A549 (cell line): Measurements from ENCODE around the gene WT1. TPM values are rescaled to one million over a fixed set of nuclear protein-coding genes. Genes with fewer than 3 reads are reported as not detected.

Experiments used
- ATAC-seq, 2 experiments: fragments of 200-7000 bp in 1 of 2; fragments of >200 bp in 1 of 2; cut with Nextera tagmentation in 1 of 2; cut with Tn5 transposase in 1 of 2; 3 replicates each; pipeline versions ENCODE4 v1.8.0 to v1.9.1; 2018 to 2020; ENCODE audit warnings: mild to moderate bottlenecking in 1 of 2, moderate library complexity in 1 of 2
- CTCF ChIA-PET: fragments of 300-600 bp; sonication (Branson Sonifier 250); formaldehyde crosslinking; extraction: SDS; loops from one replicate; lab custom pipeline; 2021; ENCODE audit warnings: antibody characterized with exemption, inconsistent platforms; lab: Yijun Ruan, JAX
- POLR2A ChIA-PET: fragments of 350-600 bp; formaldehyde crosslinking; extraction: SDS; loops from one replicate; lab custom pipeline; 2021; ENCODE audit warnings: antibody characterized with exemption, inconsistent platforms; lab: Yijun Ruan, JAX
- DNase-seq, 2 experiments: peaks; one replicate each; pipeline versions ENCODE4 v3.0.0 to v3.0.0-alpha.2; 2011 to 2016; ENCODE audit warnings: low read depth in 1 of 2, low spot score in 1 of 2
- FAIRE-seq: peaks from 2 replicates; lab custom pipeline; 2011; peaks lifted over from hg19 to GRCh38; lab: Jason Lieb, UNC
- H3K27ac ChIP-seq, 2 experiments: fragments of >200 bp; sonication (Bioruptor Twin); formaldehyde crosslinking; 3 replicates each; pipeline ENCODE4 v1.5.1; 2016 to 2017
- H3K4me1 ChIP-seq: fragments of >200 bp; sonication (Bioruptor Twin); formaldehyde crosslinking; 3 replicates; pipeline ENCODE4 v1.6.1; 2016
- H3K4me2 ChIP-seq: fragments of >200 bp; sonication (Bioruptor Twin); formaldehyde crosslinking; 3 replicates; pipeline ENCODE4 v1.6.1; 2016
- H3K4me3 ChIP-seq: fragments of >200 bp; sonication (Bioruptor Twin); formaldehyde crosslinking; 3 replicates; pipeline ENCODE4 v1.5.1; 2016
- H3K9me3 ChIP-seq: fragments of >200 bp; sonication (Bioruptor Twin); formaldehyde crosslinking; 3 replicates; pipeline ENCODE4 v1.6.1; 2016
- BHLHE40 ChIP-seq: IDR thresholded peaks from 2 replicates; pipeline ENCODE4 v1.6.1; 2012; ENCODE audit warnings: low read depth, low read length, inconsistent platforms
- EHMT2 ChIP-seq: fragments of 200-600 bp; sonication (generic); IDR thresholded peaks from 2 replicates; pipeline ENCODE4 v1.6.1; 2016; ENCODE audit warnings: antibody characterized with exemption, low read depth, mild to moderate bottlenecking, moderate library complexity
- EP300 ChIP-seq, 2 experiments: fragments of >200 bp; sonication (Bioruptor Twin); formaldehyde crosslinking; IDR thresholded peaks; 2 replicates in 1 of 2; 3 replicates in 1 of 2; pipeline ENCODE4 v1.6.1; 2016 to 2017
- ESRRA ChIP-seq: fragments of 150-350 bp; IDR thresholded peaks from 2 replicates; pipeline ENCODE4 v1.6.1; 2014; ENCODE audit warnings: mild to moderate bottlenecking, low read length, borderline replicate concordance
- HDAC2 ChIP-seq: fragments of 200-600 bp; sonication (generic); IDR thresholded peaks from 2 replicates; pipeline ENCODE4 v1.6.1; 2016
- HEYL ChIP-seq: fragments of 250-450 bp; sonication (Bioruptor Pico); IDR thresholded peaks from 2 replicates; pipeline ENCODE4 v1.8.0; 2021; ENCODE audit warnings: mild to moderate bottlenecking, moderate library complexity
- HOXA7 ChIP-seq: fragments of 250-450 bp; sonication (Bioruptor Pico); IDR thresholded peaks from 2 replicates; pipeline ENCODE4 v1.5.0; 2020; ENCODE audit warnings: mild to moderate bottlenecking, moderate library complexity
- KDM1A ChIP-seq: fragments of 200-600 bp; sonication (generic); IDR thresholded peaks from 2 replicates; pipeline ENCODE4 v1.6.1; 2016; ENCODE audit warnings: low read depth, mild to moderate bottlenecking
- MAZ ChIP-seq: fragments of 150-350 bp; IDR thresholded peaks from 2 replicates; pipeline ENCODE4 v1.6.1; 2014; ENCODE audit warnings: antibody characterized with exemption, low read depth, low read length, borderline replicate concordance
- NR3C1 ChIP-seq: fragments of >200 bp; sonication (Bioruptor Twin); formaldehyde crosslinking; IDR thresholded peaks from 3 replicates; pipeline ENCODE4 v1.6.1; 2017
- PHF8 ChIP-seq: fragments of 200-600 bp; sonication (generic); IDR thresholded peaks from 2 replicates; pipeline ENCODE4 v1.6.1; 2016; ENCODE audit warnings: low read depth, mild to moderate bottlenecking, antibody characterized with exemption, moderate library complexity, borderline replicate concordance
- RAD21 ChIP-seq, 2 experiments: fragments of >200 bp in 1 of 2; sonication (Bioruptor Twin) in 1 of 2; formaldehyde crosslinking in 1 of 2; IDR thresholded peaks in 1 of 2; conservative IDR thresholded peaks in 1 of 2; 2 replicates in 1 of 2; 3 replicates in 1 of 2; pipeline ENCODE4 v1.6.1; 2012 to 2018; ENCODE audit warnings: inconsistent platforms in 1 of 2
- RARB ChIP-seq: fragments of 250-450 bp; sonication (Bioruptor Pico); IDR thresholded peaks from 2 replicates; pipeline ENCODE4 v1.8.0; 2021; ENCODE audit warnings: mild to moderate bottlenecking, moderate library complexity
- RCOR1 ChIP-seq: fragments of 150-350 bp; IDR thresholded peaks from 2 replicates; pipeline ENCODE4 v1.6.1; 2014; ENCODE audit warnings: antibody characterized with exemption, low read length, low read depth
- RFX5 ChIP-seq: fragments of 450-650 bp; IDR thresholded peaks from 2 replicates; pipeline ENCODE4 v1.7.1; 2014; ENCODE audit warnings: antibody characterized with exemption, mild to moderate bottlenecking, moderate library complexity
- ZC3H11A ChIP-seq: fragments of 450-650 bp; IDR thresholded peaks from 2 replicates; pipeline ENCODE4 v1.6.1; 2014; ENCODE audit warnings: antibody characterized with exemption, mild to moderate bottlenecking
- ZNF302 ChIP-seq: fragments of 250-450 bp; sonication (Bioruptor Pico); IDR thresholded peaks from 2 replicates; pipeline ENCODE4 v1.9.0; 2021; ENCODE audit warnings: inconsistent platforms, mild to moderate bottlenecking, moderate library complexity
- WGBS: methylation state at CpG from one replicate; pipeline ENCODE4 v1.1.6; 2017; ENCODE audit errors: missing lambda C conversion rate; 5-methylcytosine and 5-hydroxymethylcytosine counted together
- polyA plus RNA-seq, 4 experiments: library from polyadenylated mRNA; depleted of rRNA in 3 of 4; stranded (reverse); fragments of >200 nt; fragmentation: RNase III in 1 of 4; extraction: RNeasy Plus Mini Kit Qiagen cat#74134 plus additional on column Dnase treatment in 1 of 4; gene quantifications; 2 replicates in 3 of 4; 3 replicates in 1 of 4; pipeline ENCODE4 v1.2.3, GENCODE V29; 2011 to 2017
- TF ChIP-seq, protein P1 (sequence below): IDR thresholded peaks from 2 replicates; pipeline ENCODE4 v1.6.1; 2012; ENCODE audit warnings: low read depth, borderline replicate concordance
- TF ChIP-seq, protein P2 (sequence below): fragments of >200 bp; sonication (Bioruptor Twin); formaldehyde crosslinking; IDR thresholded peaks from 3 replicates; pipeline ENCODE4 v1.5.1; 2016
- TF ChIP-seq, protein P3 (sequence below): fragments of >200 bp; sonication (Bioruptor Twin); formaldehyde crosslinking; IDR thresholded peaks from 2 replicates; pipeline ENCODE4 v1.6.1; 2016

Gene WT1
- polyA plus RNA-seq, 2 of the 4 experiments (the other 2 are of a cell fraction) = 2.8 to 4.0 TPM

DNA sequence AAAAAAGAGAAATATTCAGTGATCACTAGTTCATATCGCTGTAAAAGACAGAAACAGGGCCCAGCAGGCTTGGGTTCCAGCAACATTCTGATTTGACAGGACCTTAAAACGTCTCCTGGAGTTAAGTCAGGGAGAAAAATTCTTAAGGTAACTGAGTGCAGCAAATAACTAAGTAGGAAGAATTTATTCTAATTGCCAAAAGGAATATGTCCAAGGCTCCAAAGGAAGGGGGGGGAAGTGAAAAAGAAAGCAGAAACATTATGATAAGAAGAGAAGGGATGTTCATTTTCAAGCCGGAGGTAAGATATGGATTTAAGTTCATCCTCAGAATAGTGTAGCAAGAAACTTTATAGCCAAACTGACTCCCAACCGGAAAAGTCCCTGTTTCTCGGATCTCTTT, 90.4 kb downstream of the WT1 start:
- TF ChIP-seq ESRRA (no peak), BHLHE40 (no peak), RFX5 (no peak), ZC3H11A (no peak), RAD21 (conservative IDR thresholded peaks at IDR 0.05 in 1 of 2, IDR thresholded peaks at IDR 0.05 in 1 of 2) (no peak), RARB (no peak), HOXA7 (no peak), HDAC2 (no peak), KDM1A (no peak), NR3C1 (no peak)
- TF ChIP-seq, protein P1, sequence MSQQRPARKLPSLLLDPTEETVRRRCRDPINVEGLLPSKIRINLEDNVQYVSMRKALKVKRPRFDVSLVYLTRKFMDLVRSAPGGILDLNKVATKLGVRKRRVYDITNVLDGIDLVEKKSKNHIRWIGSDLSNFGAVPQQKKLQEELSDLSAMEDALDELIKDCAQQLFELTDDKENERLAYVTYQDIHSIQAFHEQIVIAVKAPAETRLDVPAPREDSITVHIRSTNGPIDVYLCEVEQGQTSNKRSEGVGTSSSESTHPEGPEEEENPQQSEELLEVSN = no peak
- ChIA-PET POLR2A (no interaction called here), CTCF (no interaction called here)
- FAIRE-seq (no peak), ATAC-seq (no peak), DNase-seq (no peak)
- H3K27ac ChIP-seq = no peak overlapping the region
- no peak overlapping the region for H3K4me2 ChIP-seq
- peaks cover 7% of the 10 kb centered on the region; the same call in 2 of the 3 replicates for H3K4me1 ChIP-seq
- no peak overlapping the region for H3K4me3 ChIP-seq
- H3K9me3 ChIP-seq = no peaks in the 10 kb centered on the region
- 49% methylated on average over 5 of the region's 5 CpGs for WGBS

DNA sequence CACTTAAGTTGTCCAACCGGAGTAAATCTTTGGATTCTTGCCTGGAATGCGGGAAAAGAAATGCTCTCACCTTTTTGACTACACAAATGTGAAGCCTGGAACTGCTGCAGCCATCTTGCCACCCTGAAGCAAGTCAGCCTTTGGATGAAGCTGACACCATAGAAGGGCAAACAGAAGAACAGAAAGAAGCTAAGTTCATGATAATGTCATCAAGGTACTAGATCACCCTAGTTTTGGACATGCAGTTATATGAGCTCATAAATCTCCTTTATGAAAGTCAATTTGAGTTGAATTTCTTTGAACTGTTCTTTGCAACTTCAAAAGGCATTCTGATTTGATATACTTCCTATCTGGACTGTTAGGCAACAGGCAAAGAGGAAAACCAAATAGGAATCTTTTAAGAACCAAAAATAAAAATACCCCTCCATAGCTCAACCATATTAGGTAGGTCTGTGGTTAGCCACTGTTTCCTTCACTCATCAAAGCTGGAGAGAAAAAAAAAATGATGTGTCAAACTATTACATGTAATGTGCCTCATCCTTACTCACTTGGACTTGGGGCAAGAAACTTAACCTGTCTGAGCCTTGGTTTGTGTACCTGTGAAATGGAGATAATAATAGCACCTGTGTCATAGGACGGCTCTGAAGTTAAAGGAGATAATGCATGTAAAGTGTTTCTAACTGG, 91.9 kb downstream of the WT1 start:
- POLR2A ChIA-PET = no interaction called here
- Histone ChIP-seq H3K4me3 (no peak overlapping the region), H3K9me3 (no peaks in the 10 kb centered on the region), H3K4me2 (no peak overlapping the region), H3K27ac (no peak overlapping the region), H3K4me1 (peaks cover 9% of the 10 kb centered on the region; the same call in 2 of the 3 replicates)
- DNase-seq = no peak
- CTCF ChIA-PET = interaction anchor here (0.7 to 2.1 kb wide), 3 partner anchors 9 to 19 kb away, joined by 3 to 12 read pairs (median 3); no protein-coding TSS in a partner anchor
- no peak for ATAC-seq
- TF ChIP-seq EHMT2 (no peak), ZNF302 (CRISPR knock-in tag) (no peak), RARB (no peak), EP300 (IDR thresholded peaks at IDR 0.05) (no peak), RCOR1 (no peak), MAZ (no peak), HEYL (no peak), PHF8 (no peak)
- TF ChIP-seq, protein P2, sequence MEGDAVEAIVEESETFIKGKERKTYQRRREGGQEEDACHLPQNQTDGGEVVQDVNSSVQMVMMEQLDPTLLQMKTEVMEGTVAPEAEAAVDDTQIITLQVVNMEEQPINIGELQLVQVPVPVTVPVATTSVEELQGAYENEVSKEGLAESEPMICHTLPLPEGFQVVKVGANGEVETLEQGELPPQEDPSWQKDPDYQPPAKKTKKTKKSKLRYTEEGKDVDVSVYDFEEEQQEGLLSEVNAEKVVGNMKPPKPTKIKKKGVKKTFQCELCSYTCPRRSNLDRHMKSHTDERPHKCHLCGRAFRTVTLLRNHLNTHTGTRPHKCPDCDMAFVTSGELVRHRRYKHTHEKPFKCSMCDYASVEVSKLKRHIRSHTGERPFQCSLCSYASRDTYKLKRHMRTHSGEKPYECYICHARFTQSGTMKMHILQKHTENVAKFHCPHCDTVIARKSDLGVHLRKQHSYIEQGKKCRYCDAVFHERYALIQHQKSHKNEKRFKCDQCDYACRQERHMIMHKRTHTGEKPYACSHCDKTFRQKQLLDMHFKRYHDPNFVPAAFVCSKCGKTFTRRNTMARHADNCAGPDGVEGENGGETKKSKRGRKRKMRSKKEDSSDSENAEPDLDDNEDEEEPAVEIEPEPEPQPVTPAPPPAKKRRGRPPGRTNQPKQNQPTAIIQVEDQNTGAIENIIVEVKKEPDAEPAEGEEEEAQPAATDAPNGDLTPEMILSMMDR = no peak
- TF ChIP-seq, protein P3, sequence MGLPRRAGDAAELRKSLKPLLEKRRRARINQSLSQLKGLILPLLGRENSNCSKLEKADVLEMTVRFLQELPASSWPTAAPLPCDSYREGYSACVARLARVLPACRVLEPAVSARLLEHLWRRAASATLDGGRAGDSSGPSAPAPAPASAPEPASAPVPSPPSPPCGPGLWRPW = no peak
- 74% methylated on average over 3 of the region's 3 CpGs for WGBS
- FAIRE-seq = no peak
